Stomach (tissue), 4 donors: ENCODE measurements around the gene PATE4.

Source experiments
- POLR2A ChIP-seq, 4 donors: fragments of 450-650 bp; IDR thresholded peaks; one replicate each; pipeline ENCODE4 v1.6.1; 2016; ENCODE audit warnings: antibody characterized with exemption in 4 of 4, control low read depth in 2 of 4, mild to moderate bottlenecking in 1 of 4, moderate library complexity in 1 of 4
- POLR2AphosphoS5 ChIP-seq, 3 donors: sonication (generic); formaldehyde crosslinking; IDR thresholded peaks; one replicate each; pipeline ENCODE4 v1.6.1; 2016; ENCODE audit warnings: antibody characterized with exemption in 3 of 3
- TF ChIP-seq, protein P1 (sequence below), 7 experiments: fragments of 450-650 bp in 4 of 7; fragments of 200-600 bp in 3 of 7; sonication (generic) in 3 of 7; IDR thresholded peaks; one replicate each; pipeline ENCODE4 v1.5.1; 2016 to 2019; ENCODE audit warnings: antibody characterized with exemption in 7 of 7, control low read depth in 2 of 7, mild to moderate bottlenecking in 1 of 7

DNA sequence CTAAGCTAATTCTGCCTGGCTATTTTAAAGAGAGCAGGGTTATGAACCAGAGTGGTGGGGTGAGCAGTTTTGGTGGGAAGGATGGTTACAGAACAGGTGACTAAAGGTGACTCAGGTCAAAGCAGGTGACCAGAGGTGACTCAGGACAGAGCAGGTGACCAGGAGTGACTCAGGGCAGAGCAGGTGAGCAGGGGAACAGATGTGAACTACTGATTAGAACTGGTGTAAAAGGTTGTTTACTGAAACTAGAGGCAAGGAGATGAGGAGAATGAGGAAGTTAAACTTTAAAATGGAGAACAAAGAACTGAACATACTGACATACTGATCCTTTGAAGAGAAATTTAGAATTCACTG, 39.0 kb downstream of the PATE4 start:
- TF ChIP-seq, protein P1, sequence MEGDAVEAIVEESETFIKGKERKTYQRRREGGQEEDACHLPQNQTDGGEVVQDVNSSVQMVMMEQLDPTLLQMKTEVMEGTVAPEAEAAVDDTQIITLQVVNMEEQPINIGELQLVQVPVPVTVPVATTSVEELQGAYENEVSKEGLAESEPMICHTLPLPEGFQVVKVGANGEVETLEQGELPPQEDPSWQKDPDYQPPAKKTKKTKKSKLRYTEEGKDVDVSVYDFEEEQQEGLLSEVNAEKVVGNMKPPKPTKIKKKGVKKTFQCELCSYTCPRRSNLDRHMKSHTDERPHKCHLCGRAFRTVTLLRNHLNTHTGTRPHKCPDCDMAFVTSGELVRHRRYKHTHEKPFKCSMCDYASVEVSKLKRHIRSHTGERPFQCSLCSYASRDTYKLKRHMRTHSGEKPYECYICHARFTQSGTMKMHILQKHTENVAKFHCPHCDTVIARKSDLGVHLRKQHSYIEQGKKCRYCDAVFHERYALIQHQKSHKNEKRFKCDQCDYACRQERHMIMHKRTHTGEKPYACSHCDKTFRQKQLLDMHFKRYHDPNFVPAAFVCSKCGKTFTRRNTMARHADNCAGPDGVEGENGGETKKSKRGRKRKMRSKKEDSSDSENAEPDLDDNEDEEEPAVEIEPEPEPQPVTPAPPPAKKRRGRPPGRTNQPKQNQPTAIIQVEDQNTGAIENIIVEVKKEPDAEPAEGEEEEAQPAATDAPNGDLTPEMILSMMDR (IDR thresholded peaks at IDR 0.05) = no peak
- no peak for TF ChIP-seq POLR2A (IDR thresholded peaks at IDR 0.05)
- no peak for TF ChIP-seq POLR2AphosphoS5 (IDR thresholded peaks at IDR 0.05)
